H9 (cell line): ENCODE data around the gene DPP6. TPM values are rescaled to one million over a fixed set of nuclear protein-coding genes. Genes with fewer than 3 reads are reported as not detected.

Source experiments
- DNase-seq: peaks from one replicate; pipeline ENCODE4 v3.0.0-alpha.2; 2017
- H2AFZ ChIP-seq: one replicate; pipeline ENCODE4 v1.6.1; 2013; ENCODE audit warnings: mild to moderate bottlenecking, low read length, control low read depth, moderate library complexity
- H2AK5ac ChIP-seq: 2 replicates; pipeline ENCODE4 v1.6.1; 2013; ENCODE audit warnings: low read length, control low read depth, mixed read lengths; ENCODE audit not compliant: insufficient read length
- H2BK120ac ChIP-seq: one replicate; pipeline ENCODE4 v1.6.1; 2013; ENCODE audit warnings: low read depth, mild to moderate bottlenecking, low read length, control low read depth, inconsistent platforms; ENCODE audit not compliant: poor library complexity, severe bottlenecking
- H2BK12ac ChIP-seq: 2 replicates; pipeline ENCODE4 v1.6.1; 2013; ENCODE audit warnings: low read length, control low read depth, mixed read lengths, low read depth; ENCODE audit not compliant: insufficient read length
- H2BK15ac ChIP-seq: 2 replicates; pipeline ENCODE4 v1.6.1; 2013; ENCODE audit warnings: low read depth, low read length, control low read depth
- H2BK20ac ChIP-seq: one replicate; pipeline ENCODE4 v1.6.1; 2013; ENCODE audit warnings: low read depth, mild to moderate bottlenecking, low read length, control low read depth, inconsistent platforms; ENCODE audit not compliant: poor library complexity, severe bottlenecking
- H2BK5ac ChIP-seq: 2 replicates; pipeline ENCODE4 v1.6.1; 2013; ENCODE audit warnings: low read length, control low read depth, mixed read lengths; ENCODE audit not compliant: insufficient read length
- H3K14ac ChIP-seq: 2 replicates; pipeline ENCODE4 v1.6.1; 2013; ENCODE audit warnings: low read length, control low read depth; ENCODE audit not compliant: insufficient read depth
- H3K18ac ChIP-seq: 2 replicates; pipeline ENCODE4 v1.6.1; 2013; ENCODE audit warnings: low read depth, mild to moderate bottlenecking, mixed read lengths, low read length, control low read depth; ENCODE audit not compliant: insufficient read length
- H3K23ac ChIP-seq: 2 replicates; pipeline ENCODE4 v1.6.1; 2013; ENCODE audit warnings: low read length, control low read depth, mixed read lengths, low read depth; ENCODE audit not compliant: insufficient read length
- H3K23me2 ChIP-seq: 2 replicates; pipeline ENCODE4 v1.6.1; 2013; ENCODE audit warnings: low read depth, mild to moderate bottlenecking, mixed read lengths, low read length, control low read depth; ENCODE audit not compliant: insufficient read length, poor library complexity, severe bottlenecking
- H3K27ac ChIP-seq: 2 replicates; pipeline ENCODE4 v1.5.1; 2013; ENCODE audit warnings: low read length, control low read depth, mixed read lengths, low read depth; ENCODE audit not compliant: insufficient read length
- H3K27me3 ChIP-seq: 2 replicates; pipeline ENCODE4 v1.6.1; 2013; ENCODE audit warnings: low read length, control low read depth, inconsistent platforms; ENCODE audit not compliant: insufficient read depth
- H3K4ac ChIP-seq: 2 replicates; pipeline ENCODE4 v1.6.1; 2013; ENCODE audit warnings: low read depth, mild to moderate bottlenecking, control low read depth, inconsistent platforms, low read length, moderate library complexity
- H3K4me1 ChIP-seq: 2 replicates; pipeline ENCODE4 v1.6.1; 2013; ENCODE audit warnings: low read length, control low read depth, inconsistent platforms; ENCODE audit not compliant: insufficient read depth
- H3K4me2 ChIP-seq: 2 replicates; pipeline ENCODE4 v1.6.1; 2013; ENCODE audit warnings: low read length, control low read depth, mixed read lengths; ENCODE audit not compliant: insufficient read length, insufficient read depth
- H3K56ac ChIP-seq: 2 replicates; pipeline ENCODE4 v1.6.1; 2013; ENCODE audit warnings: low read depth, mild to moderate bottlenecking, mixed read lengths, low read length, control low read depth; ENCODE audit not compliant: insufficient read length
- H3K79me1 ChIP-seq: 2 replicates; pipeline ENCODE4 v1.6.1; 2013; ENCODE audit warnings: low read depth, mild to moderate bottlenecking, moderate library complexity, low read length, control low read depth, inconsistent platforms; ENCODE audit not compliant: insufficient read depth, poor library complexity, severe bottlenecking
- H3K79me2 ChIP-seq: 2 replicates; pipeline ENCODE4 v1.6.1; 2013; ENCODE audit warnings: low read length, control low read depth, inconsistent platforms; ENCODE audit not compliant: insufficient read depth
- H3K9ac ChIP-seq: 2 replicates; pipeline ENCODE4 v1.6.1; 2013; ENCODE audit warnings: low read length, control low read depth, mixed read lengths; ENCODE audit not compliant: insufficient read length; ENCODE audit errors: extremely low read depth
- H3K9me3 ChIP-seq: one replicate; pipeline ENCODE4 v1.6.1; 2013; ENCODE audit warnings: low read depth, low read length, inconsistent platforms; ENCODE audit not compliant: control insufficient read depth
- H3T11ph ChIP-seq: one replicate; pipeline ENCODE4 v1.6.1; 2013; ENCODE audit warnings: mild to moderate bottlenecking, low read length, control low read depth, inconsistent platforms
- H4K20me1 ChIP-seq: one replicate; pipeline ENCODE4 v1.6.1; 2013; ENCODE audit not compliant: control insufficient read depth, insufficient read length, insufficient read depth
- H4K5ac ChIP-seq: 2 replicates; pipeline ENCODE4 v1.6.1; 2013; ENCODE audit warnings: low read depth, mild to moderate bottlenecking, mixed read lengths, low read length, control low read depth; ENCODE audit not compliant: insufficient read length
- H4K8ac ChIP-seq: replicated peaks from 2 replicates; pipeline ENCODE4 v1.6.1; 2013; ENCODE audit warnings: low read length, control low read depth, mixed read lengths, low read depth; ENCODE audit not compliant: insufficient read length
- H4K91ac ChIP-seq: 2 replicates; pipeline ENCODE4 v1.6.1; 2013; ENCODE audit warnings: low read depth, mild to moderate bottlenecking, moderate library complexity, mixed read lengths, low read length, control low read depth; ENCODE audit not compliant: insufficient read length
- H3K27ac Mint-ChIP-seq, 3 experiments: 2 replicates in 2 of 3; 3 replicates in 1 of 3; pipeline ENCODE4 v1.8.0; 2020 to 2021; ENCODE audit warnings: mixed read lengths in 3 of 3, mild to moderate bottlenecking in 1 of 3, moderate library complexity in 1 of 3
- H3K27me3 Mint-ChIP-seq: 2 replicates; pipeline ENCODE4 v1.8.0; 2021; ENCODE audit warnings: low read depth, mild to moderate bottlenecking, moderate library complexity, mixed read lengths
- H3K36me3 Mint-ChIP-seq, 3 experiments: 2 replicates in 2 of 3; 3 replicates in 1 of 3; pipeline ENCODE4 v1.8.0; 2020 to 2021; ENCODE audit warnings: low read depth in 3 of 3, mixed read lengths in 3 of 3; ENCODE audit not compliant: insufficient read depth in 1 of 3
- H3K4me1 Mint-ChIP-seq, 2 experiments: 2 replicates each; pipeline ENCODE4 v1.8.0; 2020; ENCODE audit warnings: mixed read lengths in 2 of 2
- H3K4me3 Mint-ChIP-seq, 2 experiments: 2 replicates in 1 of 2; 3 replicates in 1 of 2; pipeline ENCODE4 v1.8.0; 2020 to 2021; ENCODE audit warnings: mild to moderate bottlenecking in 2 of 2, mixed read lengths in 2 of 2, moderate library complexity in 1 of 2
- H3K9me3 Mint-ChIP-seq, 2 experiments: 2 replicates in 1 of 2; 3 replicates in 1 of 2; pipeline ENCODE4 v1.8.0; 2020; ENCODE audit warnings: mild to moderate bottlenecking in 2 of 2, mixed read lengths in 2 of 2, moderate library complexity in 1 of 2
- WGBS: extraction: QIAGEN DNeasy Blood & Tissue Kit; methylation state at CpG from one replicate; pipeline ENCODE4 v1.1.7; 2013; ENCODE audit warnings: missing lambda C conversion rate, low lambda C conversion rate, mixed read lengths; ENCODE audit not compliant: insufficient read length; ENCODE audit errors: extremely low coverage; 5-methylcytosine and 5-hydroxymethylcytosine counted together
- total RNA-seq: library from RNA; stranded (reverse); gene quantifications from 2 replicates; pipeline ENCODE4 v1.2.1, GENCODE V29; 2021
- TF ChIP-seq, protein P1 (sequence below): fragments of 200-600 bp; sonication (generic); conservative IDR thresholded peaks from 3 replicates; pipeline ENCODE4 v1.8.0; 2021; ENCODE audit warnings: antibody characterized with exemption, mild to moderate bottlenecking

Gene DPP6
- total RNA-seq, 1 experiment from 2014 or later, result 4.5 TPM

DNA sequence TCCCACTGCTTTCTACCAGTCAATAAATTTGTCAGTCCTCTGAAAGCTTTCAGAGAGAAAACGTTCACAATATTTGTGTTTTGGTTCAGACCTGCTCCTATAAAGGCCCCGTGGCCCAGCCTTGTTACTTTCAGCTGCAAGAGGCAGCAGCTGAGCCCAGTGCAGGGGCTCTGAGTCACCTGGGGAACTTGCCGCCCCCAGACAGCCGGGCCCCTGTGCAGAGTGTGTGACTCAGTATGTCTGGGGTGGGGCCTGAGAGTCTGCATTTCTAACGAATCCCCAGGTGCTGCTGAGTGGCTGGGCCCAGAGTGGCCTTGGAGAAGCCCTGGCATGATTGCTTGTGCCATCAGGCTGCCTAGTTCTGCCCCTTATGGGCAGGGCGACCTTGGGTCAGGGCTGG, 647.2 kb downstream of the DPP6 start:
- Histone ChIP-seq H4K20me1 (no peaks in the 10 kb centered on the region), H2BK20ac (no peak overlapping the region), H4K8ac (no peak overlapping the region), H2AK5ac (no peak overlapping the region), H3K27me3 (no peaks in the 10 kb centered on the region), H3K18ac (no peak overlapping the region), H2BK5ac (no peak overlapping the region), H3K4me1 (no peaks in the 10 kb centered on the region), H3K27ac (no peak overlapping the region), H2AFZ (no peak overlapping the region), H3K4ac (no peak overlapping the region), H3K23me2 (no peaks in the 10 kb centered on the region), H2BK120ac (no peak overlapping the region), H2BK15ac (no peak overlapping the region), H4K5ac (no peak overlapping the region), H3K14ac (no peak overlapping the region), H3K9me3 (no peaks in the 10 kb centered on the region), H3K56ac (no peak overlapping the region), H2BK12ac (no peak overlapping the region), H3K23ac (no peak overlapping the region), H3K9ac (no peak overlapping the region), H3K4me2 (no peak overlapping the region), H4K91ac (no peak overlapping the region), H3K79me1 (no peaks in the 10 kb centered on the region), H3T11ph (no peak overlapping the region), H3K79me2 (no peaks in the 10 kb centered on the region)
- no CpG with 5 or more reads among the region's 6 CpGs for WGBS
- TF ChIP-seq, protein P1, sequence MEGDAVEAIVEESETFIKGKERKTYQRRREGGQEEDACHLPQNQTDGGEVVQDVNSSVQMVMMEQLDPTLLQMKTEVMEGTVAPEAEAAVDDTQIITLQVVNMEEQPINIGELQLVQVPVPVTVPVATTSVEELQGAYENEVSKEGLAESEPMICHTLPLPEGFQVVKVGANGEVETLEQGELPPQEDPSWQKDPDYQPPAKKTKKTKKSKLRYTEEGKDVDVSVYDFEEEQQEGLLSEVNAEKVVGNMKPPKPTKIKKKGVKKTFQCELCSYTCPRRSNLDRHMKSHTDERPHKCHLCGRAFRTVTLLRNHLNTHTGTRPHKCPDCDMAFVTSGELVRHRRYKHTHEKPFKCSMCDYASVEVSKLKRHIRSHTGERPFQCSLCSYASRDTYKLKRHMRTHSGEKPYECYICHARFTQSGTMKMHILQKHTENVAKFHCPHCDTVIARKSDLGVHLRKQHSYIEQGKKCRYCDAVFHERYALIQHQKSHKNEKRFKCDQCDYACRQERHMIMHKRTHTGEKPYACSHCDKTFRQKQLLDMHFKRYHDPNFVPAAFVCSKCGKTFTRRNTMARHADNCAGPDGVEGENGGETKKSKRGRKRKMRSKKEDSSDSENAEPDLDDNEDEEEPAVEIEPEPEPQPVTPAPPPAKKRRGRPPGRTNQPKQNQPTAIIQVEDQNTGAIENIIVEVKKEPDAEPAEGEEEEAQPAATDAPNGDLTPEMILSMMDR, result no peak
- Mint-ChIP-seq H3K4me1 (peaks cover 6 to 11% of the 10 kb centered on the region in 2 experiments), H3K27me3 (no peaks in the 10 kb centered on the region), H3K36me3 (peaks cover 2 to 4% (median 2%) of the 10 kb centered on the region in 3 experiments; a peak in 3 of 7 replicates), H3K27ac (no peak overlapping the region), H3K4me3 (no peak overlapping the region), H3K9me3 (peaks cover 20 to 28% of the 10 kb centered on the region in 2 experiments)
- no peak for DNase-seq
